Panc1 (cell line): ENCODE data around the gene ANO9.
A peak's percentile ranks its signal among the peaks of the same experiment; 100 is the strongest.

ENCODE experiments used
- CTCF ChIP-seq: fragments of 450-650 bp; IDR thresholded peaks from 2 replicates; pipeline ENCODE4 v1.5.1; 2017; ENCODE audit warnings: mild to moderate bottlenecking
- POLR2AphosphoS5 ChIP-seq: IDR thresholded peaks from 2 replicates; pipeline ENCODE4 v1.6.1; 2012; ENCODE audit warnings: mild to moderate bottlenecking, low read depth, low read length, moderate library complexity
- REST ChIP-seq, 2 experiments: IDR thresholded peaks; 2 replicates each; pipeline ENCODE4 v1.6.1; 2011 to 2012; ENCODE audit warnings: low read depth in 2 of 2, control low read depth in 1 of 2, low read length in 1 of 2, mild to moderate bottlenecking in 1 of 2, moderate library complexity in 1 of 2; ENCODE audit not compliant: insufficient read depth in 1 of 2
- SIN3A ChIP-seq: IDR thresholded peaks from 2 replicates; pipeline ENCODE4 v1.6.1; 2012; ENCODE audit warnings: low read depth, mild to moderate bottlenecking, low read length, moderate library complexity, borderline replicate concordance; ENCODE audit not compliant: insufficient read depth
- TCF7L2 ChIP-seq: IDR thresholded peaks from 2 replicates; pipeline ENCODE4 v1.6.1; 2011; ENCODE audit warnings: mild to moderate bottlenecking, low read depth, low read length, inconsistent platforms

- TF ChIP-seq CTCF: no peak; the same call in 1 of the 2 replicates
- no peak for TF ChIP-seq TCF7L2
- TF ChIP-seq REST (IDR thresholded peaks at IDR 0.05; ENCODE audit: insufficient read depth in 1 of 2, low read depth in 2 of 2, low read length in 1 of 2): no peak
- 0 out of 2 replicates have a peak, but pooled peaks have one; percentile 43 for TF ChIP-seq SIN3A
- TF ChIP-seq POLR2AphosphoS5: no peak
Measured at GRCh38 chr11:450809-451451, 9.1 kb upstream of the ANO9 start.
